Hepatic stellate cell (primary cell): ENCODE measurements around the gene XRN2.
"Not testable (repeated sequence)": the region's sequence is repeated elsewhere in the genome, so short reads cannot be mapped to it uniquely, and the experiment has no call there.

Source experiments
- DNase-seq: peaks from one replicate; pipeline ENCODE4 v3.0.0; 2011; ENCODE audit warnings: low spot score

The XRN2 gene

DNA sequence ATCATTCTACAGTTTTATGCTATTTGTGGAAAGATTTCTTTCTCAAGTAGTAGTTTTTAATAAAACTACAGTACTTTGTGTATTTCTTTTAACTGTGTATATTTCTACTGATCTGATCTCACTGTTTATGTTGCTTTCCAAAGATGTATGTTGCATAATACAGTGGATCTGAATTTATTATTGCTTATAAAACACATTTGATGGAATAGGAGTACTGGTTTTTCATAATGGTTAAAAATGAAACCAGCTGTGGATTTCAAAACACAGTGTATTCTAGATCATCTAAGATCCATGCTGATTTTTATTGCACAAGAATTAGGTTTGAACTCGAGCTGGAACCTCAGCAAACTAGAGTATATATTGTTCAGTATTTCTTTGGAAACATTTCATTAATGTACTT is 86.2 kb downstream of the XRN2 start:
- no peak for DNase-seq

DNA sequence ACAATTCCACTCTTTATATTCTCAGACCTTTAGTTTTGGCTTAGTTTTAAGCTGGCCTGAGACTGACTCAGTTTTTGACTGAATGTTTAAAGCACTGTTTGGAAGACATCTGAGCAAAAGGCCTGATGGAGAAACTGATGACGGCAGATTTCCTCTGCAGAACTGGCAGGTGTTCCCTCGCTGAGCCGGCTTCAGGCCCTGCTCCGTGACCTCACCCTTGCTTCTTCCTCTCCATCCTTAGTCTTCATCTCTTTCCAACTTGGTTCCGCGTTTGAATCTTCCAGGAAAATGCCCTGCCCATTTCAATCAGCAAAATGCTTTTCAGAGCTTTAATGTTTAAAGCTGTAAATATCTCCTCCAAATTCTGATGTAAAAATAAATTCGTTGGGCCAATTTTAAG is 87.6 kb downstream of the XRN2 start:
- DNase-seq: no peak

DNA sequence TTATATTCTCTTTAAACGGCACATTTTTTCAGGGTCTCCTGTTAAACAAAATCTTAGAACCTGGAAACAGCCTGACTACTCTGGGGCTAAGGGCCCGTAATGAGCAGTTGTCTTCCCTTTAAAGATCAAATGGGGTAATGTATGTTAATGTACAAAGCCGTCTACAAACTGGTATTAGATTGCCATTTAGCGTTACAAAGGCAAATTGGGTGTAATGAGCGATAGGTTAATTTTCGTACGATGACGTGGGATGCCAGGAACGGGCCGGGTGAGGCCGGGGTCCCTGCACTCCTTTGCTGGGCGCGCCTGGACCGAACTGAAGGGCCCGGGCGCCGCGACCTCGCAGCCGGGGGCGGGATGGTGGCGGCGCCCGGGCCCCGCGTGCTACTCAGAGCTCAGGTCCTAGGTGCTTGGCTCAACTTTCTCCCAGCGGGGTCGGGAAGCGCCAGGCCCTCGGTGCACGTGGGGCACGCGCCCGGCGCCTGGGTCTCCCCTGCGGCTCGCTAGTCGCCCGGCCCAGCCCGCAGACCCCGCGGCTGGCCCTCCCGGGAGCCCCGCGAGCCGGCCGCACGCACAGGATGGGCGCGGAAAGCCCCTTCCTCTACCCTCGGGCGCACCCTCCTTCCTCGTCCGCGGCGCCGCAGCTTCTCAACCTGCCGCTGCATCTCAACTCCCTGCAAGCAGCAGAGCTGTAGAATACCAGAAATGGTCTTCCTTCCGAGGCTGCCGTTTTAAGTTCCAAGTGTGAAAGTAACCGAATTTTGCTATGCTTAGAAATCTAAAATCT is 88.2 kb downstream of the XRN2 start:
- DNase-seq: no peak

DNA sequence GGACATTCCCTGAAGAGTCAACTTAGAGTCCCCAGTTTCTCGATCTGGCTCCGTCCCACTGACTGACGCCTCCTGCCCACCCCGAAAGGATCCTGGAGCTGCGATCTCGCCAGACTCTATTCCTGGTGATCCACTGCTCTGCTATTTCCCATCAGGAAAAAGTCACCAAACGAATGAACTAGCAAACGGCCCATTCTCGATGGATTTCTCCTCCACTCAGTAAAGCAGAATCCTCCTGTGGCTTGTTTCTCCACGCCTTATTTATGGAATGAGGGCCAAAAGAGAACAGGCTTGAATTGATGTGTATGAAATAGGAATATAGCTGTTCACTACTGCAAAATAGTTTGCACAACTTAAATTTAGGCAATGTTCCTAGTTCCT is 88.8 kb downstream of the XRN2 start:
- DNase-seq: no peak

DNA sequence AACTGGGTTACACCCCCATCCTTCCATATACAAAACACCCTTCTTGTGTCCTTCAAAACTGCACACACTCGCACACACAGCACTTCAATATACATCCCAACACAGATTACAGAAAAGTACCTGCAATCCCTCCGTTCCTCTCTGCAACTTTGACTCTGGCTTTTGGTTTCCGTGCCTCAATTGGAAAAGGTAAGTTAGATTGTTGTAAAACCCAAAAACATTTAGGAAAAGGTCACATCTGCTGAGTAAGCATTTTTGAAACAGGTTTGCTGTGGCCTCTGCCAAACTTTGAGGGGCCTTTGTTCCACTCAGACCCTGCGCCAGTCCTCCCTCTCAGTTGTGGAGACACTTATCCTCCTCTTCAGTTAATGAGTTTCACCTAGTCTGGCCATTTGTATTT is 90.0 kb downstream of the XRN2 start:
- no peak for DNase-seq

DNA sequence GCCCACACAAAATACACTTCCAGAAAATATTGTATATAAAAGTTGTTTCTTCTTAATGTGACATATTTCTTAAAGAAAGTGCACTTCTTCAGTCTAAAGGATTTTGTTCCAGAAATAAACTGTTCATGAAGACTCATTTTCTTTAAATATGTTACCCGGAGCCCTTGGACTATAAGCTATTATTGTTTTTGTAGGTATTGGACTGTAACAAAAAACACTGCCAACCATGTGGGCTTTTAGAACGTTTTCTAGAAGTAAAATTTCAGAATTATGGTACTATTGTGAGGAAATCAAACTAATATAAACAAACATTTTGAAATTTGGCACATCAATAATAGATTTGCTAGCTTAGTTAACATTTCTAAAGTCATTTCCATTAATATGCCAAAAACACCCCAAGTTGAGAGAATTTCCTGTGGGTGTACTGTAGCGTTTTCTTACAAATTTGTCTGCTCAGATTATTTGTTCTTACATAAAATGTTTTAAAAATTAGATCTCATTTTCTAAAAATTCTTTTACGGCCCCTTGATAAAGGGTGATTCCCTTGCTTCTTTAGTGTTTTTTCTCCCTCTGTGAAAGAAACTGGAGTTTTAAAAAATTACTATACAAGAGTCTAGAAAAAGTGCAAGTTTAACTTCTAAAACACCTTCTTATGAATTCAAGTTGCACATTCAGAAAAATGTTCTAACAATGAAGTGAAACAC is 90.8 kb downstream of the XRN2 start:
- DNase-seq: no peak

DNA sequence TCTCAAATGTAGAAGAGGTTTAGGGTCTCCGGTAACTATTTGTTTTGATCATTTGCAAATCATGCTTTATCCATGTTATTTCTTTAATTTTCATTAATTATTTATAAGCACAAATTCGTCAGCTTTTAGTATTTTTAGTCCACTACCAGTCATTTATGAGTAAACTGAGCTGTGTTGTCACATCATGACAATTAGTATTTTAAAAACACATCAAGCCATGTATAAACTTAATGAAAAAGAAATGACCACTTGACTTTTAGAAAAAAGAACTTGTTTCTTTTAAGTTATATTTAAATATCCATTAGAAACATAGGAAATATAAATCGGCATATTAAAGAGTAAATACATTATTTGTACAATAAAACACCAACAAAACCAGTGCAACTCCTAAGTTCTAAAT is 91.4 kb downstream of the XRN2 start:
- no peak for DNase-seq

DNA sequence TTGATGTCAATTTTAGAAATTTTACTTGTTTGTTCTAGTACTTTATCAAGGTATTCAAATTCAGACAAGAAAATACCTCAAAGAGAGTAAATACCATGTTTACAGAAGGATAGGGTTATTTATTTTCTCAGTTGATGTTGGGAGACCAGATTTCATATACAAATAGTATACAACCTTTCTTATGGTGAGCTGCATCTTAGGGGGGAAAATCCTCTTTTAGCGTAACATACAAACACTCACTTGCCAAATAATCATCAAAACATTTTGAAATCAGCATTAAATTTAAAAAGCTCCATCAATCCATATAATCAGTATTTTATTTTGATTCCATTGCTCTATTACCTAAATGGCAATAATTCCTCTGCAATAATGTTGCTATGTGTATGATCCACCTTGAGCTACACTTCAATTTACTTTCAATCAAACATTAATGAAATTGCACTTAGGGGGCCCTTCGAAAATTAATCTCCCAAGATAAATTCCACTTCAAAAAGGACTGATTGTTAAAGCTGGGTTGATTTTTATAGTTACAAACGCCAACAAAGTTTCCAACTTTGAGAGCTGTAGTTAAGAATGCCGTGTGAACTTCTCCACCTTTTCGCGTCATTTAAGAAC is 92.0 kb downstream of the XRN2 start:
- DNase-seq: no peak

DNA sequence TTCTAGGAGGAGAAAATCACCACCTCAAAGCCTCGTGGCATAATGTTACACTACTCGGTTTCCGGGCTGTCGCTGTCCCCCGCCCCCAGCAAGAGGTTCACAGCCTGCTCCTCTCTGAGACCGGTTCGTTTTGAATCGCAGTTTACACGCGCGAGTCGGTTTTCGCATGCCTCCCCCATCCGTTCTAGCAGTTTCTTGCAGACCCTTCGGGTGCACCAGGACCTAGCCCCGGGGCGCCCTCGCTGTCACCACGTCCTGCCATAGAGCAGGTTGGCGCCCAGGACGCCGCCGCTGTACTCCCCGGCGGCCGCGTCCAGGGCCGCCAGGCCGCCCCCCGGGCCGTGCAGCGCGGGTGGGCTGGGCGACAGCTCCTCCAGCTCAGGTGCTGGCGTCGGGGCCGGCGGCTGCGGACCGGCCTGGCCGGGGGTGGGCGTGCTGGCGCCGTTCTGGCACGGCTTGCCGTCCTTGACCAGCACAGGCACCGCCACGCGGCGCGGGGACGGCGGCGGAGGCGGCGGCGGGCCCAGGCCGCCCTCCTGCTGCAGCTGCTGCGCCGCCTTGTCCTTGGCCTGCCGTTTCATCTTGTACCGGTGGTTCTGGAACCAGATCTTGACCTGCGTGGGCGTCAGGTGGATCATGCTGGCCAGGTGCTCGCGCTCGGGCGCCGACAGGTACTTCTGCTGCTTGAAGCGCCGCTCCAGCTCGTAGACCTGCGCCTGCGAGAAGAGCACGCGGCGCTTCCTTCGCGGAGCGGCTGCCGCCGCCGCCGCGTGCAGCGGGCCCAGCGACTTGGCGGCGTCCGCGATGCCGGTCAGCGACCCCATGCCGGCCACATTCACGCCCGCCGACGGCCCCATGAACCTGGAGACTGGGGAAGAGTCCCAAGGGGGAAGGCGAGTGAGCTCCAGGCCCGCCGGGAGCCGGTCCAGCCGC is 92.8 kb downstream of the XRN2 start:
- no peak for DNase-seq

DNA sequence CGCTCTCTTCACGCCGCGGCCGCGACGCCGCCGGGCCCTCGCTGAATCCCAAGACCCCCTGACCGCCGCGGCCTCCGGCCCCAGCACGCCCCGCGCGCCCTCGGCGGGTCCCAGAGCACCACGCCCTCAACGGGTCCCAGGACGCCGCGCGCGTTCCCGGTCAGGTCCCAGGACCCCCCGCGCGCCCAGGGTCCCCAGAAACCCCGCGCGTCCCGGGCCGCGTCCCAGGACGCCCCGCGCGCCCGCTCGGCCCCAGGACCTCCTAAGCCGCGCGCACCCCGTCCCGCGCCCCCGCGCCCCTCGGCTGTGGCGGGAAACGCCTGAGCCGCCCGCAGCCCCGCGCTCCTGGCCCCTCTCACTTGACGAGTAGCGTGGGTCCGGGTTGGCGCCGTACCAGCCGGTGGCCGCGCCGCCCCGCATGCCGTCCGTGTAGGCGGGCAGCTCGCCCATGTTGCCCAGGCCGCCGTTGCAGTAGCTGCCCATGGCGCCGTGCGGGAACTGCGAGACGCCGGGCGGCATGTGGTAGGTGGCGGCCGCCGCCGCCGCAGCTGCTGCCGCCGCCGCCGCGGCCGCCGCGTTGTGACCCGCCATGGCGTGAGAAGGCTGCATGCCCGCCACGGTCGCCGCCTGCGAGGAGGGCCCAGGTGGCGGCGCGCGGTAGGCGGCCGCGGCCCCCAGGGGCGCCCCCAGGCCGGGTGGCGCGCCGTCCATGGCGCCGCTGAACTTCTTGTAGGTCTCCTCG is 93.6 kb downstream of the XRN2 start:
- DNase-seq: no peak

DNA sequence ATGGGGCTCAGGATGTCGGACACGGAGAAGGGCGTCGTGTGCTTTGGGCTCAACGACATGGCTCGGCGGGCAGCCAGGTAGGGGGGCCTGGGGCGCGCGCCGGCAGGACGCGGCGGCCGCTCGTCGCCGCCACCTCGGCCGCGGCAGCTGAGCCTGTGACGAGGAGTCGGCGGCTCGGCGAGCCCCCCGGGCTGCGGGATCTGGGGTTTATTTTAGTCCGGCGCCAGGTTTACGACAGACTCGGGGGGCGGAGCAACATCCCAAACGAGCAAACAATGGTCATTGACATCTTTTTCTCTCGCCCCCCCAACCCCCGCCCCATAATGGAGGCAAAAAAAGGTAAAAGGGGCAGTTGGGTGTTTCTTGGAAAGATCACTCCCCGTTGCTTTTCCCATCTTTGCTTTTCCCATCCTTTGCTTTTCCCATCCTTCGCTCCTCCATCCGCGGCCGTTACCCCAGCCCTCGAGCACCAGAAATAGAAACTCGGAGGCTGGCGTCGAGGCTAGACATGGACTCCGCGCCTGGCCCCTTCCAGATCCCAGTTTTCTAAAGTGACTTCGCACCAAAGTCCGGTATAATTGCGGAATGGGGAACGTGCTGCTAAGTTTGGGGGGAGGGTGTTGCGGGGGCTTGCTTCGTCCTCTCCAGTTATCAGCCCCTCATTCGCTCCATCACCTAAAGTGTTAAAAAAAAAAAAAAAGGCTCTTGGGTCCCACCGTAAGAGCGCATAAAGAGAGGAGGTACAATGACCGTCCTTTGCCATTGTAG is 94.4 kb downstream of the XRN2 start, which contains the start of gene NKX2-4:
NKX2-4 (minus strand) TSS at position 186 of the 768 bp plus-strand sequence; CDS start at position 59, 127 bp downstream.
- no peak for DNase-seq

DNA sequence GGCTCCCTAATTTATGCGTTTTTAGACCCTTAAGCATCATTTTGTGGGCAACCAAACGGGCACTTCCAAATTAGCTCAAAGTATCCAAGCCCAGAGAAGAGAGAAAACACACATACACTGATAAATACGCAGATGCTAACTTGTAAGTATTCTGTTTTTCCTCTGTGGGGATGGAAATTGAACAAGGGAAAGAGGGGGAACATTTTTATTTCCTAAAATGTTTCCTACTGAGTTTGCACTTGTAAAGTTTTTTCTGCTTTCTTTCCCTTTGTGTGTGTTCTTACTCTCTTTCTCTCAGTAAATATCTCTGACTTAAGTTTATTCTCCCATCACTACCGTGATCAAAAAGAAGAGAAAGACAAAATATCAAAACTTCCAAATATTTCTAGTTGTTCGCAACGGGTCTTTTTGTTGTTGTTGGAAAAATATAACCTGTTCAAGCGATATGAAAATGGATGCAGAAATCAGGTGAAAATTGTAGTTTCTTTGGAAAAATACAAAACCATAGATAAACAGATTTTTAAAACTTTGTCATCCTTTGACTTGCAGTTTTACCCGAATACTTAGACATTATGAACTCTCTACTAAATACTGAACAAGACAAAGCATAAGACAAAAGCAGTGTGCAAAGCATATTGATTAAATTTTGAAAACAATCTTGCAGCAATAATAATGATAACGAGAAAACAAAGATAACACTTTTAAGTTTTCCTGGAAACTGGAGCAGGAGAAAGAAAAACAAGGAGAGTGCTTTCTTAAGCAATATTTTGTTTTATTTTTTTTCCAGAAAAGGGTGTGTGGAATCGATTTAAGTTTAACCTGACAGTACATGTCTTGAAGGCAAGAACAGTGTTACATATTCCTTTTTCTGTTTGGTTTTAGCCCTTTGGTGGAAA is 95.2 kb downstream of the XRN2 start:
- DNase-seq: no peak

DNA sequence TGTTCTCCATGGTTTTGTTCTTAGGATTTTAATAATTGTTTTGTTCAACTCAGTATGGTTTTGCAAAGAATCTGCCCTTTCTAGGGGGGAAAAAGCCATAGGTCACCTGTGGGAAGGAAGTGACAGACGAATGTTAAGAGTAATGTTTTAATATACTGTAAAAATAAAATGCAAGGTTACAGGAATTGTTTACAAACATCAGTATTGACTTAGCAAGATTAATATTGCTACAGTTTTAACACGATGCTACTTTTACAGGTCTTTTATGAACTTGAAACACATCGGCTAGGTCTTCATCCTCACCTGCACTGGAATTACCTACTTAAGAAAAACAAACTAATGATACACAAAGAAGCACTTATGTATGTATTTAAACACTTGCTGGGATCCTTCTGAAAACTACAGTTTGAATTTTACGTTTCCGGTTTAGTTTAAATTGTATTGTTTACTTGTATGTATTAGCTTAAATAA is 95.9 kb downstream of the XRN2 start:
- no peak for DNase-seq

DNA sequence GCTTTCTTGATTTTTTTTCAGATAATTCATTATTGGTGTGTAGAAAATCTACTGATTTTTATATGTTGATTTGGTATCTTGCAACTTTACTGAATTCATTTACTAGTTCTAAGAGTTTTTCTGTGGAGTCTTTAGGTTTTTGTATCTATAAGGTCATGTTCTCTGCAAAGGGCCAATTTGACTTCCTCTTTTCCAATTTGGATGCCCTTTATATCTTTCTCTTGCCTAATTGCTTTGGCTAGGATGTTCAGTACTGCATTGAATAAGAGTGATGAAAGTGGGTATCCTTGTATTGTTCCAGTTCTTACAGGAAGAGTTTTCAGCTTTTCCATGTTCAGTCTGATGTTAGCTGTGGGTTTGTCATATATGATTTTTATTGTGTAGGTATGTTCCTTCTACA is 108.6 kb downstream of the XRN2 start:
- DNase-seq: no peak

DNA sequence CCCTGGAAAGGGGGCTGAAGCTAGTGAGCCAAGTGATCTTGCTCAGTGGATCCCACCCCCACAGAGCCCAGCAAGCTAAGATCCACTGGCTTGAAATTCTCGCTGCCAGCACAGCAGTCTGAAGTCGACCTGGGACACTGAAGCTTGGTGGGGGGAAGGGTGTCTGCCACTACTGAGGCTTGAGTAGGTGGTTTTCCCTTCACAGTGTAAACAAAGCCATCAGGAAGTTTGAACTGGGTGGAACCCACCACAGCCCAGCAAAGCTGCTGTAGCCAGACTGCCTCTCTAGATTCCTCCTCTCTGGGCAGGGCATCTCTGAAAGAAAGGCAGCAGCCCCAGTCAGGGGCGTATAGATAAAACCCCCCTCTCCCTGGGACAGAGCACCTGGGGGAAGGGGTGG is 110.9 kb downstream of the XRN2 start:
- not testable (repeated sequence) for DNase-seq

DNA sequence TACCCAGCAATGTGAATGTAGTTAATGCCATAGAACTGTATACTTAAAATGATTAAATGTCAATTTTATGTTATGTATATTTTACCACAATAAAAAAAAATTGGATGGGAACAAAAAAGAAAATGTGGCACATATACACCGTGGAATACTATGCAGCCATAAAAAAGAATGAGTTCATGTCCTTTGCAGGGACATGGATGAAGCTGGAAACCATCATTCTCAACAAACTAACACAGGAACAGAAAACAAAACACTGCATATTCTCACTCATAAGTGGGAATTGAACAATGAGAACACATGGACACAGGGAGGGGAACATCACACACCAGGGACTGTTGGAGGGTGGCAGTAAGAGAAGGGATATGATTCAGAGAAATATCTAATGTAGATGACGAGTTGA is 116.0 kb downstream of the XRN2 start:
- not testable (repeated sequence) for DNase-seq

DNA sequence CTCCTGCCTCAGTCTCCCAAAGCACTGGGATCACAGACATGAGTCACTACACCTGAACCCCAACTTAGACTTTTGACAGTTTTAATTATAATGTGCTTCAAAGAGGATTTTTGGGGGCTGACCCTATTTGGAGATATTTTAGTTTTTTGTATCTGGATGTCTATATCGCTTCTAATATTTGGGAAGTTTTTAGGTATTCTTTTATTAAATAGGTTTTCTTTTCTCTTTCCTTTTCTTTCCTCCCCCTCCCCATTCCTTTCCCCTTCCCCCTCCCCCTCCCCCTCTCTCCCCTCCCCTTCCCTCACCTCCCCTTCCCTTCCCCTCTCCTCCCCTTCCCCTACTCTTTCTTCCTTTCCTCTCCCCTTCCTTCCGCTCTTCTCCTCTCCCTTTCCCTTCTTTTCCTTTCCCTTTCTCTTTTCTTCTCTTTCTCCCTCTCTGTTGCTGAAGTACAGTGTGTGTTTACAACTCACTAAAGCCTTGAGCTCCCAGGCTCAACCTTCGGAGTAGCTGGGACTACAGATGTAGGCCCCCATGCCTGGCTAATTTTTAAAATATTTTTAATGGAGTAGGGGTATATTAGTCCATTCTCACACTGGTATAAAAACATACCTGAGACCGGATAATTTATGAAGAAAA is 118.6 kb downstream of the XRN2 start:
- DNase-seq: no peak

DNA sequence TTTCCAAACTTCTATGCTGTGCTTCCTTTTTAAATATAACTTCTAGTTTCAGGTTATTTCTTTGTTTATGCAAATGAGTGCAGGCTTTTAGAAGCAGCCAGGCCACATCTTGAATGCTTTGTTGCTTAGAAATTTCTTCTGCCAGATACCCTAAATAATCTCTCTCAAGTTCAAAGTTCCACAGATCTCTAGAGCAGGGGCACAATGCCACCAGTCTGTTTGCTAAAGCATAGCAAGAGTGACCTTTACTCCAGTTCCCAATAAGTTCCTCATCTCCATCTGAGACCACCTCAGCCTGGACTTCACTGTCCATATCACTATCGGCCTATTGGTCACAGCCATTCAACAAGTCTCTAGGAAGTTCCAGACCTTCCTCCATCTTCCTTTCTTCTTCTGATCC is 120.6 kb downstream of the XRN2 start:
- DNase-seq: not testable (repeated sequence)

DNA sequence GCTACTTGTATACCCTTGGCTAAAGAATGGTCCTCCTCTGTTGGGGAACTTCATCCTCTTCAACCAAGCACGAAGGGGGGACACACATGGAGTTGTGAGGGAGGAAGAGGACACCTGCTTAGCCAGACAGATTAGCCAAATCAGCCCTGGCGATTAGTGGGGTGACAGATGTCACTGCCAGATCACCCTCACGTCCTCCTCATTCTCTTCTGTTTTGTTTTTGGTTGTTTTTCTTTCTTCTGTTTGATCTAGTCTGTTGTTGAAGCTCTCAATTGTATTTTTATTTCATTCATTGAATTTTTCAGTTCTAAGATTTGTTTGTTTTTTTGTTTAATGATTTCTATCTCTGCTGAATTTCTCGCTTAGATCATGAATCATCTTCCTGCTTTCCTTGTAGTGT is 121.7 kb downstream of the XRN2 start:
- no peak for DNase-seq
